Lower lobe of right lung (tissue), 2 donors: ENCODE measurements around the gene NUDT14. TPM values are rescaled to one million over a fixed set of nuclear protein-coding genes. Genes with fewer than 3 reads are reported as not detected.
A peak's percentile ranks its signal among the peaks of the same experiment; 100 is the strongest.

ENCODE experiments used
- ATAC-seq, 2 donors: fragments of 200-7000 bp; cut with Tn5 transposase; one replicate each; pipeline ENCODE4 v1.9.1; 2020 to 2022; ENCODE audit warnings: mild to moderate bottlenecking in 2 of 2, moderate library complexity in 2 of 2
- DNase-seq: peaks from one replicate; pipeline ENCODE4 v3.0.0-alpha.2; 2020
- H3K27ac ChIP-seq: fragments of 200-600 bp; one replicate; pipeline ENCODE4 v1.8.0; 2022
- H3K27me3 ChIP-seq: fragments of 200-600 bp; one replicate; pipeline ENCODE4 v1.8.0; 2022; ENCODE audit warnings: low read depth
- H3K36me3 ChIP-seq: fragments of 200-600 bp; one replicate; pipeline ENCODE4 v1.8.0; 2022; ENCODE audit warnings: mild to moderate bottlenecking
- H3K4me1 ChIP-seq: fragments of 200-600 bp; one replicate; pipeline ENCODE4 v1.8.0; 2022
- H3K4me3 ChIP-seq: fragments of 200-600 bp; one replicate; pipeline ENCODE4 v1.8.0; 2022; ENCODE audit warnings: mild to moderate bottlenecking
- H3K9me3 ChIP-seq: fragments of 200-600 bp; one replicate; pipeline ENCODE4 v1.8.0; 2022
- intact Hi-C: fragments of 100-400 bp; cut with DNase I; formaldehyde crosslinking; loops from one replicate; pipeline ENCODE4 v1.11.0; 2022
- total RNA-seq: library from RNA; stranded (reverse); fragmentation: NEBNext Ultra II Directional; extraction: Animal tissue kit (Norgen Biotek cat#: 25700); gene quantifications from one replicate; pipeline ENCODE4 v1.2.1, GENCODE V29; 2021
- TF ChIP-seq, protein P1 (sequence below): fragments of 200-600 bp; IDR thresholded peaks from one replicate; pipeline ENCODE4 v1.8.0; 2022; ENCODE audit warnings: antibody characterized with exemption, mild to moderate bottlenecking
- donor health status: DM: no; HTN: yes; CAD: no; lungs with severe emphysema.

NUDT14 gene
- total RNA-seq, 1 donor from 2014 or later = 54.5 TPM

DNA sequence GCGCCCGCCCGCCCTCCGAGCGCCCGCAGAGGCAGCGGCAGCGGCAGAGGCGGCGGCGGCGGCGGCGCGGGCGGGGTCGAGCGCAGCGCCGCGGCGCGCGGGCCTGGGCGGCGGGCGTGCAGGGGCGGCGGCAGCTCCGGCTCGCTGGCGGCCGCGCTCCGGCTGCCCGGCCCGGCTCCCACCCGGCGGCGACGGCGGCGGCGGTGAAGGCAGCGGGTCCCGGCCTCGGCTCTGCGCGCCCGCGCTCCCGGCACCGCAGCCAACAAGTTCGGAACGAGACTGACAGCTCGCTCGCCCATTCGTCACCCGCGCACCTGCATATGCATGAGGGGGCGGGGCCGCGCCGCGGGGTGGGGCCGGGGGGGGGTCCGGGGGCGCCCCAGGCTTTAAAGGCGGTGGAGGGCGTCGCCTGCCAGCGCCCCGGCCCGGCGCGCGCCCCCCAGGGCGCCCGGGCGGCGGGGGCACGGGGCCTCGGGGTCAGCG, 12.6 kb downstream of the NUDT14 start, which contains the start of gene JAG2:
TSS of gene JAG2 (minus strand) at position 281 of the 483 bp plus-strand sequence. CDS start 356 bp downstream, outside the sequence.
- TF ChIP-seq, protein P1, sequence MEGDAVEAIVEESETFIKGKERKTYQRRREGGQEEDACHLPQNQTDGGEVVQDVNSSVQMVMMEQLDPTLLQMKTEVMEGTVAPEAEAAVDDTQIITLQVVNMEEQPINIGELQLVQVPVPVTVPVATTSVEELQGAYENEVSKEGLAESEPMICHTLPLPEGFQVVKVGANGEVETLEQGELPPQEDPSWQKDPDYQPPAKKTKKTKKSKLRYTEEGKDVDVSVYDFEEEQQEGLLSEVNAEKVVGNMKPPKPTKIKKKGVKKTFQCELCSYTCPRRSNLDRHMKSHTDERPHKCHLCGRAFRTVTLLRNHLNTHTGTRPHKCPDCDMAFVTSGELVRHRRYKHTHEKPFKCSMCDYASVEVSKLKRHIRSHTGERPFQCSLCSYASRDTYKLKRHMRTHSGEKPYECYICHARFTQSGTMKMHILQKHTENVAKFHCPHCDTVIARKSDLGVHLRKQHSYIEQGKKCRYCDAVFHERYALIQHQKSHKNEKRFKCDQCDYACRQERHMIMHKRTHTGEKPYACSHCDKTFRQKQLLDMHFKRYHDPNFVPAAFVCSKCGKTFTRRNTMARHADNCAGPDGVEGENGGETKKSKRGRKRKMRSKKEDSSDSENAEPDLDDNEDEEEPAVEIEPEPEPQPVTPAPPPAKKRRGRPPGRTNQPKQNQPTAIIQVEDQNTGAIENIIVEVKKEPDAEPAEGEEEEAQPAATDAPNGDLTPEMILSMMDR = no peak
- H3K27ac ChIP-seq = peak within 1 kb of the TSS; percentile 18
- peak within 1 kb of the TSS; percentile 61 for H3K4me3 ChIP-seq
- no peaks in the 10 kb centered on the region for H3K9me3 ChIP-seq
- H3K27me3 ChIP-seq = peaks cover 32% of the 10 kb centered on the region
- peak; percentile 78 for DNase-seq
- no peaks in the 10 kb centered on the region for H3K36me3 ChIP-seq
- peaks cover 49% of the 10 kb centered on the region for H3K4me1 ChIP-seq
- ATAC-seq = peak in 1 of 2 donors; percentile 36
- intact Hi-C loops = no loop called here

DNA sequence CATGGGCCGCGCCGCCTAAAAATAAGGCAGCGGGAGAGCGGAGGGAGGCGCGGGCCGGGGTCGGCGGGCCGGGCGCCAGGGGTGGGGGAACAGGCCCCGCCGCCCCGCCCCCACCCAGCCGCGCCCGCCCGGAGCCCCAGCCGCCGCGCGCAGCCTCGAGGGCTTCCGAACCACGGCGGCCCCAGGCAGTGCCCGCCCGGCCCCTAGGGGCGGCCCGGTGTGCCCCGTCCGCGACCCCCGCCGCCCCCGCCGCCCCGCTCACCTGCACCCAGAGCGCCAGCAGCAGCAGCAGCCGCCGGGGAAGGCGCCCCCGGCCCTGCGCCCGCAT, 13.1 kb downstream of the NUDT14 start:
- TF ChIP-seq, protein P1 = no peak
- intact Hi-C loops = no loop called here
- H3K4me1 ChIP-seq = peaks cover 49% of the 10 kb centered on the region

DNA sequence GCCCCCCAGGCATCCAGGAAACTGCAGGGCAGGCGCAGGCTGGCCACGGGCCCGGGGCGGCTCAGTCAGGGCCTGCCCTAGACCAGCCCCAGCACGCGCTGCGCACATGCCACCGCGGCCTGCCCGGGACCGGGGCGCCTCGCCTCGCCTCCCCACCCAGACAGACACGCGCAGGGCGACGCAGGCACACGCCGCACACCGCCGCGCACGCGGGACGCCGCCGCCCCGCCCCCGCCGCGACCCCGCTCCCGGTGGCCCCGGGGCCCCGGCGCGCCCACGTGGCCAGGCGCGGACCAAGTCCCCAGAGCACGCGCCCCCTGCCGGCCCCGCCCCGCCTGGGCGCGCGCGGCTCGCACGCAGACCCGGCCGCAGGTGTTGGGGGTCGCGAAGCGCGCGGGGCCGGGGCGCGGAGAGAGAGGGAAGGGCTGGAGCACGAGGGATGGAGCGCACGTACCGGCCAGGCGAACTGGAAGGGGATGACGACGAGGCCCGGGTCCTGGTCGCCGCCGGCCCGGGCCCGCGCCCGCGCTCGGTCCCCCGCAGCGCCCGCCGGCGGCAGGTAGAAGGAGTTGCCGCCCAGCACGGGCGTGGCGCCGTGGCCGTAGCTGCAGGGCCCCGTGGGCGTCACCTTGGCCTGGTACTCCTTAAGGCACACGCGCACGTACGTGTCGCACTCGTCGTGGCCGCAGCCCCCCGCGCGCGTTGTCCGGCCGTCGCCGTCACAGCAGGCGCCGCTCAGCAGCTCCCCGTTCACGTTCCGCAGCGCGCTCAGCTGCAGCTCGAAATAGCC, 13.6 kb downstream of the NUDT14 start:
- TF ChIP-seq, protein P1 = peak; percentile 29
- H3K4me1 ChIP-seq = peaks cover 49% of the 10 kb centered on the region
- intact Hi-C loops = no loop called here
- H3K4me3 ChIP-seq = peak overlapping the region; percentile 61
- no peaks in the 10 kb centered on the region for H3K36me3 ChIP-seq
- peak; percentile 66 for DNase-seq
- no peaks in the 10 kb centered on the region for H3K9me3 ChIP-seq
- peak overlapping the region; percentile 18 for H3K27ac ChIP-seq
- peaks cover 32% of the 10 kb centered on the region for H3K27me3 ChIP-seq
- peak in 1 of 2 donors; percentile 22 for ATAC-seq

More for the DNA sequence above, 13.1 kb downstream of the NUDT14 start:
- Histone ChIP-seq H3K27ac (peak overlapping the region; percentile 18), H3K36me3 (no peaks in the 10 kb centered on the region), H3K27me3 (peaks cover 32% of the 10 kb centered on the region), H3K9me3 (no peaks in the 10 kb centered on the region), H3K4me3 (peak overlapping the region; percentile 61)
- DNase-seq = no peak
- ATAC-seq = no peak

DNA sequence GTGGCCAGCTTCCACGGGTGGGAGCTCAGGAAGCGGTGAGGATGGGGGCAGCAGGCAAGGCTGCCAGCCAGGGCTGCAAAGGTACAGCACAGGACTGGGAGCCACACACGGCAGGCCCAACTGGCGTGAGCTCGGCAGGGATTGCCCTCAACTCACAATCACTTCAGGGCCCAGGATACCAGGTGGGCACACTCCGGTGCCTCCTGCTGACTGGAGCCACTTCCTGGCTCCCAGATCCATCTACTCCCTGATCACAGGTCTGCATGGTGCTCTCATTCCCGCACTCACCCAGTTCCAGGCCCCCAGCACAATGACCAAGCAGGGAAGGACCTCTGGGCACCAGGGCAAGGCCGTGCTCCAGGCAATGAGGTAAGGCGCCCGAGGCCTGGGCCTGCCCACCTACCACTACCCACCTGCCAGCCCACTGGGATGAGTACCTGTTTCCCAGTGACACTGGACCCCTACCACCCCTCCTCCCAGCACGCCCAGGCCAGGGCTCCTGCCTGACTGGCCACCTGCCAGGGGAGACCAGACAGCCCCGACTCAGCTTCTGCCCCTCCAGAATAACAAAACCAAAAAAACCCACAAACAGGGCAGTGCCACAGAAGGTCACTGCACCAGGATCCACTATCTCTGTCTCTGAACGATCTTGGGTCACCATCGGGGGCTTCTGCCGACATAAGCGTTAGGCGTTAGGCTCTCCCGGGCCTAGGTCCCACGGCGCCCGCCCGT, 14.4 kb downstream of the NUDT14 start:
- H3K9me3 ChIP-seq = no peaks in the 10 kb centered on the region
- intact Hi-C loops = no loop called here

More for the DNA sequence above, 14.4 kb downstream of the NUDT14 start:
- no peaks in the 10 kb centered on the region for H3K36me3 ChIP-seq
- no peak overlapping the region for H3K27ac ChIP-seq
- DNase-seq = no peak
- H3K4me1 ChIP-seq = peaks cover 48% of the 10 kb centered on the region
- TF ChIP-seq, protein P1 = no peak
- no peak for ATAC-seq
- peak overlapping the region; percentile 6 for H3K4me3 ChIP-seq
- H3K27me3 ChIP-seq = peaks cover 32% of the 10 kb centered on the region
